Mucosa of rectum (tissue), 2 donors: ENCODE results near the gene CMTM2.
"Not testable (repeated sequence)": the region's sequence is repeated elsewhere in the genome, so short reads cannot be mapped to it uniquely, and the experiment has no call there.

Source experiments
- H3K27ac ChIP-seq, 2 donors: one replicate each; pipeline ENCODE4 v1.7.0; 2013; ENCODE audit warnings: inconsistent platforms in 2 of 2, low read depth in 2 of 2, low read length in 2 of 2
- H3K27me3 ChIP-seq, 2 donors: one replicate each; pipeline ENCODE4 v1.7.0; 2013; ENCODE audit warnings: low read length in 2 of 2; ENCODE audit not compliant: control insufficient read depth in 2 of 2, insufficient read depth in 2 of 2
- H3K36me3 ChIP-seq, 2 donors: one replicate each; pipeline ENCODE4 v1.7.0; 2013; ENCODE audit warnings: low read length in 2 of 2; ENCODE audit not compliant: control insufficient read depth in 2 of 2, insufficient read depth in 2 of 2
- H3K4me1 ChIP-seq, 2 donors: one replicate each; pipeline ENCODE4 v1.7.0; 2013; ENCODE audit warnings: low read length in 2 of 2, mild to moderate bottlenecking in 1 of 2; ENCODE audit not compliant: control insufficient read depth in 2 of 2, insufficient read depth in 2 of 2
- H3K4me3 ChIP-seq, 2 donors: one replicate each; pipeline ENCODE4 v1.7.0; 2013; ENCODE audit warnings: low read length in 2 of 2
- H3K9ac ChIP-seq, 2 donors: one replicate each; pipeline ENCODE4 v1.7.0; 2013; ENCODE audit warnings: low read length in 2 of 2, low read depth in 1 of 2, mild to moderate bottlenecking in 1 of 2
- H3K9me3 ChIP-seq, 2 donors: one replicate each; pipeline ENCODE4 v1.7.0; 2013; ENCODE audit warnings: low read length in 2 of 2; ENCODE audit not compliant: control insufficient read depth in 2 of 2
- donor health status: healthy.
- donor health status: Normal muscosa, but diverticular disease.

CMTM2 gene

GRCh38 chr16:66617010-66617434, 37.8 kb downstream of the CMTM2 start:
- no peaks in the 10 kb centered on the region for H3K9me3 ChIP-seq
- no peaks in the 10 kb centered on the region for H3K27me3 ChIP-seq
- no peaks in the 10 kb centered on the region for H3K4me1 ChIP-seq
- H3K9ac ChIP-seq = no peak overlapping the region
- H3K27ac ChIP-seq = no peak overlapping the region
- peaks cover 32 to 41% of the 10 kb centered on the region in 2 donors for H3K36me3 ChIP-seq
- no peak overlapping the region for H3K4me3 ChIP-seq

- Histone ChIP-seq H3K4me3 (no peak overlapping the region), H3K9me3 (no peaks in the 10 kb centered on the region), H3K36me3 (peaks cover 30 to 41% of the 10 kb centered on the region in 2 donors), H3K27me3 (no peaks in the 10 kb centered on the region), H3K9ac (no peak overlapping the region), H3K27ac (no peak overlapping the region), H3K4me1 (no peaks in the 10 kb centered on the region)
Measured at GRCh38 chr16:66617728-66618127, 38.5 kb downstream of the CMTM2 start.

GRCh38 chr16:66618588-66619375, 39.5 kb downstream of the CMTM2 start:
- H3K36me3 ChIP-seq = peaks cover 25 to 39% of the 10 kb centered on the region in 2 donors
- H3K27ac ChIP-seq = no peak overlapping the region
- no peaks in the 10 kb centered on the region for H3K9me3 ChIP-seq
- H3K4me1 ChIP-seq = no peaks in the 10 kb centered on the region
- no peak overlapping the region for H3K9ac ChIP-seq
- no peaks in the 10 kb centered on the region for H3K27me3 ChIP-seq
- no peak overlapping the region for H3K4me3 ChIP-seq

- no peak overlapping the region for H3K27ac ChIP-seq
- H3K9ac ChIP-seq = no peak overlapping the region
- peaks cover 25 to 35% of the 10 kb centered on the region in 2 donors for H3K36me3 ChIP-seq
- H3K4me3 ChIP-seq = no peak overlapping the region
- H3K4me1 ChIP-seq = no peaks in the 10 kb centered on the region
- no peaks in the 10 kb centered on the region for H3K27me3 ChIP-seq
- no peaks in the 10 kb centered on the region for H3K9me3 ChIP-seq
Measured at GRCh38 chr16:66619534-66620428, 40.5 kb downstream of the CMTM2 start.

- Histone ChIP-seq H3K4me1 (no peaks in the 10 kb centered on the region), H3K9ac (no peak overlapping the region), H3K27ac (no peak overlapping the region), H3K27me3 (no peaks in the 10 kb centered on the region), H3K4me3 (no peak overlapping the region), H3K36me3 (peaks cover 22 to 32% of the 10 kb centered on the region in 2 donors), H3K9me3 (no peaks in the 10 kb centered on the region)
Measured at GRCh38 chr16:66620429-66620795, 41.1 kb downstream of the CMTM2 start.

GRCh38 chr16:66621973-66622372, 42.7 kb downstream of the CMTM2 start:
- Histone ChIP-seq H3K4me1 (no peaks in the 10 kb centered on the region), H3K9me3 (no peaks in the 10 kb centered on the region), H3K36me3 (peaks cover 14 to 28% of the 10 kb centered on the region in 2 donors), H3K4me3 (no peak overlapping the region), H3K9ac (no peak overlapping the region), H3K27ac (no peak overlapping the region), H3K27me3 (no peaks in the 10 kb centered on the region)

- Histone ChIP-seq H3K4me3 (no peak overlapping the region), H3K27me3 (no peaks in the 10 kb centered on the region), H3K36me3 (peaks cover 13 to 25% of the 10 kb centered on the region in 2 donors), H3K9ac (no peak overlapping the region), H3K4me1 (no peaks in the 10 kb centered on the region), H3K27ac (no peak overlapping the region), H3K9me3 (no peaks in the 10 kb centered on the region)
Measured at GRCh38 chr16:66622863-66623262, 43.6 kb downstream of the CMTM2 start.

GRCh38 chr16:66623755-66624154, 44.5 kb downstream of the CMTM2 start:
- no peaks in the 10 kb centered on the region for H3K9me3 ChIP-seq
- no peaks in the 10 kb centered on the region for H3K4me1 ChIP-seq
- H3K27me3 ChIP-seq = no peaks in the 10 kb centered on the region
- H3K27ac ChIP-seq = no peak overlapping the region
- H3K4me3 ChIP-seq = no peak overlapping the region
- no peak overlapping the region for H3K9ac ChIP-seq
- peaks cover 13 to 20% of the 10 kb centered on the region in 2 donors for H3K36me3 ChIP-seq

- H3K36me3 ChIP-seq, H3K27me3 ChIP-seq, H3K4me3 ChIP-seq, H3K27ac ChIP-seq, H3K9me3 ChIP-seq, H3K9ac ChIP-seq, H3K4me1 ChIP-seq: not testable (repeated sequence)
Measured at GRCh38 chr16:66627611-66628378, 48.5 kb downstream of the CMTM2 start.
